Measurements from ENCODE around the gene NMB.
"Not testable (repeated sequence)": the region's sequence is repeated elsewhere in the genome, so short reads cannot be mapped to it uniquely, and the experiment has no call there.

NMB gene

GRCh38 chr15:84658080-84658787 lies at the start of gene NMB:
Gene NMB, minus strand, starts transcription at chr15:84658199. Its CDS starts 47 bp downstream, at chr15:84658152.
- DNase-seq (ENCODE audit: low read depth) = no peak
- H3K4me3 ChIP-seq (ENCODE audit: low read depth, low read length) = peak within 1 kb of the TSS; percentile 51

DNA sequence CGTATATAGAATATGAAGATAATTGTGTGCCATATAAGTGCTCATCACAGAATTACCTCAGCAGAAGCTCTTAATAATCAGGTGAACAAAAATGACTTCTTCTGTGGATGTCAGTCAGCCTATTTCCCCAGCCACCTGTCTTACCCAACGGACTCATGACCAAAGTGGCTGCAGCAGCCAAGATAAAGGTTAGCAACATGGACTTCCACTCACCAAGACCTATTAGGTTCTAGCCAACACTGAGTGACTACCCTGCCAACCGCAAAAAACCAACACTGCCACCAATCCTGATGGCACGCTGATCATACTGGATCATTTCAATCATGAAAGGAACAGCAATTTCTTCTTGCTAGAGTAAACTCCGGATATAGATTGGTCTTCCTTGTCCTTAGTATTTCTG lies 45.8 kb upstream of the NMB start:
- no peak overlapping the region for H3K4me3 ChIP-seq (ENCODE audit: low read depth, low read length)
- no peak for DNase-seq (ENCODE audit: low read depth)

DNA sequence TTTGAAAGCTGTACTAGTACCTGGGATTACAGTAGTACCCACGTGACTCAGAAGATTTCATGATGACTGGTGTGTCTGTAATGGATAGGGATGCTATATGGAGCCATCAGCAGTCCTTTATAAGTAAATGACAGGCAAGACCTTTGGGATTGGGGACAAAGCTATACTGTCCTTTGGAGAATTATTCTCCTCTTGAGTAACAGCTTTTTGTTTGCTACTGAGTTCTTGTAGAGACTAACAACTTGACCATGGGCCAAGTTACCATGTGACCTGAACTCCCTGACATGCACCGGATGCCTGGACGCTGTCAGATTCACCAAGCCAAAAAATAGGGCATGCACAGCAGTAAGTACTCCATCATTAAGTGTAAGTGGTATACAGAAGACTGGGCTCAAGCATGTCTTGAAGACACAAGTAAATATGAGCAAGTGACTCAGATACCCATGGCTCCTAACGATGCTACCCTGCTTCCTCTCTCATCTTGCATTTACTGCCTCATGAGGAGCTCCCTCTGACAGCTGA lies 45.0 kb upstream of the NMB start:
- H3K4me3 ChIP-seq (ENCODE audit: low read depth, low read length) = no peak overlapping the region
- DNase-seq (ENCODE audit: low read depth) = no peak

DNA sequence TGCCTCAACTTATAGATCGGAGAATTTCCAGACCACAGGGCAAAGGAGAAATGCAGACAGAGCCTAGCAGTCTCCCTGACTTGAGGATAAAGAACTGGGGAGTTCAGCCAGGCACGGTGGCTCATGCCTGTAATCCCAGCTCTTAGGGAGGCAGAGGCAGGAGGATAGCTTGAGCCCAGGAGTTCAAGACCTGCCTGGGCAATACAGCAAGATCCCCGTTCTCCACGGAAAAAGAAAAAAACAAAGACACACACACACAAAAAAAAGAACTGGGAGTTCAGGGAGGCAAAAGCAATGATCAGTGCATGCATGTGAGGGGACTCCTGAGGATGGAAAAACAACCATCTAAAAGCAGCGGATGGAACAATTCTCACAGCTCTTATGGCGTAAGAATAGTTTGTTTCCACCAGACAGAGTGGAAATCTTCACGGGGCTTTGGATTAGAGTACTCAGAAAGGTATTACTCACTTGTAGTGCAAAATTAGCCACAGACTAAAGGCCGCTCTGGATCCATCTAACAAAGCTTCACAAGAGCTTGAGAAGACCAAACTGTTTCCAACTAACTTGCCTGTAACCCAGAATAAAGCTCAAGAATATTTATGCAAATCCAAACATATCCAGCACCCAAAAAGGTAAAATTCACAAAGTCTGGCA lies 41.7 kb upstream of the NMB start:
- DNase-seq (ENCODE audit: low read depth) = no peak
- no peak overlapping the region for H3K4me3 ChIP-seq (ENCODE audit: low read depth, low read length)

- no peak overlapping the region for H3K4me3 ChIP-seq (ENCODE audit: low read depth, low read length)
- DNase-seq (ENCODE audit: low read depth) = no peak
These were observed 39.4 kb upstream of the NMB start for GRCh38 chr15:84697236-84697990.

GRCh38 chr15:84696757-84697156 lies 38.8 kb upstream of the NMB start:
- H3K4me3 ChIP-seq (ENCODE audit: low read depth, low read length) = no peak overlapping the region
- no peak for DNase-seq (ENCODE audit: low read depth)

DNA sequence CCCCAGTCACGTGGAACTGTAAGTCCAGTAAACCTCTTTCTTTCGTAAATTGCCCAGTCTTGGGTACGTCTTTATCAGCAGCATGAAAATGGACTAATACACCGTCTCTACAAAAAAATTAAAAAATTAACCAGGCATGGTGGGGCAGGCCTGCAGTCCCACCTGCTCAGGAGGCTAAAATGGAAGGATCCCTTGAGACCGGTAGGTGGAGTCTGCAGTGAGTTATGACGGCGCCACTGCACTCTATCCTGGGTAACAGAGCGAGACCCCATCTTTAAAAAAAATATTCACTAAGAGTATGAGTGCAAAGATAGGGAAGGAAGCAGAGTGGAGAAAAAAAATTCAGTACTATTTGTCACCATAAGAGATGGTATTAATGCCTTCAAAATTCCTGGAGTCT lies 32.3 kb upstream of the NMB start:
- no peak for DNase-seq (ENCODE audit: low read depth)
- no peak overlapping the region for H3K4me3 ChIP-seq (ENCODE audit: low read depth, low read length)

GRCh38 chr15:84689858-84690257 lies 31.9 kb upstream of the NMB start:
- DNase-seq (ENCODE audit: low read depth) = no peak
- no peak overlapping the region for H3K4me3 ChIP-seq (ENCODE audit: low read depth, low read length)

GRCh38 chr15:84686446-84686845 lies 28.4 kb upstream of the NMB start:
- not testable (repeated sequence) for H3K4me3 ChIP-seq (ENCODE audit: low read depth, low read length); DNase-seq (ENCODE audit: low read depth)

DNA sequence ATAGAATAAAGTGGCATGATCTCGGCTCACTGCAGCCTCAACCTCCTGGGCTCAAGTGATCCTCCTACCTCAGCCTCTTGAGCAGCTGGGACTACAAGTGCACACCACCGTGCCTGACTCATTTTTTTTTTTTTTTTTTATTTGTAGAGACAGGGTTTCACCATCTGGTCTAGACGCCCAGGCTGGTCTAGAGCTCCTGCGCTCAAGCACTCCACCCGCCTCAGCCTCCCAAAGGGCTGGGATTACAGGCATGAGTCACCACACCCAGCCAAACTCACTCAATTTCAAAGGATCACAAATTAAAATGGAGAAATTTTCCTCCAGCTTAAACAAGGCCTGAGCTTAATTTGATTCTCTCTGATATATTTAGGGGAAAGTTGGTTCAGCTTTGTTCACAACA lies 27.3 kb upstream of the NMB start:
- no peak overlapping the region for H3K4me3 ChIP-seq (ENCODE audit: low read depth, low read length)
- DNase-seq (ENCODE audit: low read depth) = peak; percentile 70

- H3K4me3 ChIP-seq (ENCODE audit: low read depth, low read length) = no peak overlapping the region
- no peak for DNase-seq (ENCODE audit: low read depth)
These were observed 26.1 kb upstream of the NMB start for GRCh38 chr15:84684092-84684491.

DNA sequence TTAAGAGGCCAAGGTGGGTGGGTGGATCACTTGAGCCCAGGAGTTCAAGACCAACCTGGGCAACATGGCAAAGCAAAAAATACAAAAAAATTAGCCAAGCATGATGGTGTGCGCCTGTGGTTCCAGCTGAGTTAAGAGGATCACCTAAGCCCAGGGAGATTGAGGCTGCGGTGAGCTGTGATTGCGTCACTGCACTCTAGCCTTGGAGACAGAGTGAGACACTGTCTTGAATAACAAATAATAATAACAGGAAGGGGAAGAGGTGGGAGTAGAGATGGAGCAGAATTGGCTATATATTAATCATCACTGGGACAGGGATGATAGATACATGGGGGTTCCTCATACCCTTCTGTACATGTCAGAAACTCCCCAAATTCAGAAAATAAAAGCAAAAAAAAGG lies 23.8 kb upstream of the NMB start:
- no peak overlapping the region for H3K4me3 ChIP-seq (ENCODE audit: low read depth, low read length)
- DNase-seq (ENCODE audit: low read depth) = peak; percentile 32

- peak; percentile 48 for DNase-seq (ENCODE audit: low read depth)
- H3K4me3 ChIP-seq (ENCODE audit: low read depth, low read length) = no peak overlapping the region
These were observed 13.2 kb upstream of the NMB start for GRCh38 chr15:84671211-84671610.

DNA sequence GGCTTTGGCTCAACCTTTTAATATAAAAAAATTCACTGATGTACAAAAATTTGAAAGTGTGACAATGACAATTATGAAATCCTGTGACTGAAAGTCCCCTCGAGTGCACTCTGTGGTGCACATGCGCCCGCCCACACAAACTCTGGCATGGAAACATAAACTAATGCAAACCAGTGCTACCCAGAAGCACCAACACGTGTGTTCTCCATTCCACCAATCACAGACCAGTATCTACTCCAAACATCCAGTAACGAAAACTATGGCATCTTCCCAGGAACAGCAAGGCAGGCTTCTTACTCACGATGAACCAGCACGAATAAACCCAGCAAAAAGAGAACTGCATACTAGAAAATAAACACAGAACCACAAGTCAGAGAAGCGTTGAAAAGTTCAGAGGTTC lies 11.7 kb upstream of the NMB start:
- H3K4me3 ChIP-seq (ENCODE audit: low read depth, low read length) = no peak overlapping the region
- no peak for DNase-seq (ENCODE audit: low read depth)

DNA sequence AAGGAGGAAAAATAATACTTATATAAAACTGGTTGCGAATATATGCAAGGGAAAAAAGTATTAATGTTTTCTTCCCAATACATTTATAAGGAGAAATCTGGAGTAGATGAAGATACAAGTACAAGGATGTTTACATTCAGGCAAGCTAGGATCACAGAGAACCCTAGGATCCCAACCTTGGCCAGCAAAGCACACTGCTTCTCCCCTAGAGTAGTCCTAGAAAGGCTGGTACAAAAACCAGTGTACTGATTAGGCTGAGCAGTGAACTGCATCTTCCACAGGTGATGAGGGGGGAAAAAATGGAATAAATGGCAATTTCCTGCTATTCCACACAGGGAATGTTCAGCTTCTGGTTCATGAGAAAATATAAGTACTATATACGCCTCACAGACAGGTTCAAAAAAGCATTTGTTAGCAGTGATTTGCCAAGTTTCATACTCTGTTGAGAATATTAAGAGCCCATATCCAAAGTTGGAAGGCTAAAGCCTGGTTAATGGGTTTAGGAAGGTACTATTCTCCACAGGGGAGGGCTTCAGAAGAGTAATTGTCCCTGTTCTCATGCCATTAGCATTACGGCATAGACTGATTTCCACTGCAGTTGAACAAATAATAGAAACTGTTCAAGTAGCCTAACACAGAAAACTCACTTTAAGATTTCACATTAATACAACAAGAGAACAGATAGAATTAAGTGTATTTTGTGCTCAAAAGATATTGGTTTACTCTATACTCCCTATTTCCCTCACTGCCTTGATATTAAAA lies 10.4 kb upstream of the NMB start:
- H3K4me3 ChIP-seq (ENCODE audit: low read depth, low read length) = no peak overlapping the region
- DNase-seq (ENCODE audit: low read depth) = no peak

DNA sequence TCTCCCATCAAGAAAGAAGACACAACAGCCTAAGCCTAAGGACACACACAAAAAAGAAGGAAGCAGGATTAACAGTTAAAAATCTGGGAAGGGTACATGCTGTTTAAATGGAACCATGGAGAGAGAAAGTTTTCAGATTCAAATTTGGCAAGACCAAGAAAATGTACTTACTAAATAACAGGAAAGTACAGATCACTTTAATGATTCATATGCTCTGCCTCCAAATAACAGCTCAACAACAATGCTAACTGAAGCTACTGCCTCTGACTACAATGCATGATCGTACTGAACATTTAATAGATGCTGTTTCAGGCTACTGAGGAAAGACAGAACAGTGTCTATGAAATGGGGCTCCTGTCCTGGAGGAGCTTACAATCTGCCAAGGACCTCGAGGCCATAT lies 8.4 kb upstream of the NMB start:
- H3K4me3 ChIP-seq (ENCODE audit: low read depth, low read length) = no peak overlapping the region
- DNase-seq (ENCODE audit: low read depth) = no peak

GRCh38 chr15:84661001-84661400 lies 3.0 kb upstream of the NMB start:
- no peak for DNase-seq (ENCODE audit: low read depth)

DNA sequence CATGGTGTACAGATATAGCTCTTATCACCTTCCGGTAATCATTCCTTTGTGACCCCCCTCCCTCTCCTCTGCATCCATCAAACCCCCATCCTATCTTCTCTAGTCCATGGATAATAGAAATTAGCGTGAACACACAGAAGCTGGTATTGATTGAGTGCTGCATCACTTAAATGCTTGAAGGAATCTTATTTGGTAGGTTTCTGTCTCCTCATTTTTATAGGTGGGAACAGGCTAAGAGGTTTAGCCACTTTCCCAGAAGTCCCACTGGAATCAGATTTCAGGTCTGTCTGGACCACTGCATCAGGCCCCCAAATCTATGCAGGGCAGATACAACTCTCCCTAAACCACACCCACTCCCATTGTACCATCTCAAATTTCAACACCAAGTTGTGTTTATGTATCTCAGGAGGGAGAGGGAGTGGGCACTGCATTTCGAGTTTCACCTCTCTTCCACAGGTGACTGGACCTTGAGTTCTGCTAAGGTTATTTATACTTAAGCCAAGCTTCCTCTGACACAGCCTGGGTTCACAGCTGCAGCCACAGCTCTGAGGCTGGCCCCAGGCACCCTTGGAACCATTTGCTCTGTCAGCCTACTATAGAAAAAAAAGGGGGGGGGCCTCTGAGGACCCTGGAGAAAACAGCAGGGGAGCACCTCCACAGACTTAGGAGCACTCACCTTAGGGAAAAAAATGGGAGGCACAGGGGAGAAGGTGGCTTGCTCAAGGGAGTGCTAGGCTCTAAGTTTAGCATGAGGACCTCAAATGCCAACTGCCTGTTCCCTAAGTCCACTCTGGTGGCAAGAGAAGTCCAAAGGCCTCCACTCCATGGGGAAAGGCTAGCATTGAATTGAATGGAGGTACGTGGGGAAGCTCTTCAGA lies 2.1 kb upstream of the NMB start:
- DNase-seq (ENCODE audit: low read depth) = no peak
- no peak overlapping the region for H3K4me3 ChIP-seq (ENCODE audit: low read depth, low read length)

More at GRCh38 chr15:84661001-84661400, 3.0 kb upstream of the NMB start:
- no peak overlapping the region for H3K4me3 ChIP-seq (ENCODE audit: low read depth, low read length)
